ENCODE results near the gene AMH. TPM values are rescaled to one million over a fixed set of nuclear protein-coding genes. Genes with fewer than 3 reads are reported as not detected.
A peak's percentile ranks its signal among the peaks of the same experiment; 100 is the strongest.

The AMH gene
- total and polyA plus RNA-seq, 12 donors: 0.15 to 1.0 (median 0.41) TPM

DNA sequence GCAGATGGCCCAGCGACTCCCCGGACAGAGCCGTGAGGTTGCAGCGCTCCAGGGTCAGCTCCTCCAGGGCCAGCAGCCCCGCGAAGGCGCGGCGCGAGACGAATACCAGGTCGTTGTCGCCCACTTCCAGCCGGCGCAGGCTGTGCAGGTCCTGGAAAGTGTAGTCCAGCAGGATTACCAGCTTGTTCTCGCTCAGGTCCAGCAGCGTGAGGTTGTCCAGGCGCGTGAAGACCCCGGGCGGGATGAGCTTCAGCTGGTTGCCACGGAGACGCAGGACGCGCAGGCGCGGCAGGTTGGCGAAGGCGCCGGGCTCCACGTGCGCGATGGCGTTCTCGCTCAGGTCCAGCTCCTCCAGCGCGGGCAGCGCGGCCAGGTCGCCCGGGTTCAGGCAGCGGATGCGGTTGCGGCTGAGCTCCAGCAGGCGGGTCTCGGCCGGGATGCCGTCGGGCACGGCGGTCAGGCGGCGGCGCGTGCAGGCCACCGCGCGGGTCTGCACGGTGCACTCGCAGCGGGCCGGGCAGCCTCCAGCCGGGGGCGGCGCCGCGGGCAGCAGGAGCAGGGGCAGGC lies 42.1 kb downstream of the AMH start:
- TF ChIP-seq, protein P1, sequence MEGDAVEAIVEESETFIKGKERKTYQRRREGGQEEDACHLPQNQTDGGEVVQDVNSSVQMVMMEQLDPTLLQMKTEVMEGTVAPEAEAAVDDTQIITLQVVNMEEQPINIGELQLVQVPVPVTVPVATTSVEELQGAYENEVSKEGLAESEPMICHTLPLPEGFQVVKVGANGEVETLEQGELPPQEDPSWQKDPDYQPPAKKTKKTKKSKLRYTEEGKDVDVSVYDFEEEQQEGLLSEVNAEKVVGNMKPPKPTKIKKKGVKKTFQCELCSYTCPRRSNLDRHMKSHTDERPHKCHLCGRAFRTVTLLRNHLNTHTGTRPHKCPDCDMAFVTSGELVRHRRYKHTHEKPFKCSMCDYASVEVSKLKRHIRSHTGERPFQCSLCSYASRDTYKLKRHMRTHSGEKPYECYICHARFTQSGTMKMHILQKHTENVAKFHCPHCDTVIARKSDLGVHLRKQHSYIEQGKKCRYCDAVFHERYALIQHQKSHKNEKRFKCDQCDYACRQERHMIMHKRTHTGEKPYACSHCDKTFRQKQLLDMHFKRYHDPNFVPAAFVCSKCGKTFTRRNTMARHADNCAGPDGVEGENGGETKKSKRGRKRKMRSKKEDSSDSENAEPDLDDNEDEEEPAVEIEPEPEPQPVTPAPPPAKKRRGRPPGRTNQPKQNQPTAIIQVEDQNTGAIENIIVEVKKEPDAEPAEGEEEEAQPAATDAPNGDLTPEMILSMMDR (IDR thresholded peaks at IDR 0.05): no peak
- H3K4me3 ChIP-seq: peak overlapping the region in 9 of 10 donors; percentile 10 to 63 (median 42)
- ATAC-seq: no peak
- intact Hi-C loops (cut with DNase I): no loop called here
- WGBS, 2 donors: 5 to 6% methylated on average over 63 to 67 of the region's 67 CpGs
- H3K4me1 ChIP-seq: peaks cover 21 to 62% (median 35%) of the 10 kb centered on the region in 9 donors
- DNase-seq: no peak
- H3K9me3 ChIP-seq: no peaks in the 10 kb centered on the region
- H3K27ac ChIP-seq: peak overlapping the region in 1 of 10 donors; percentile 91
- no peaks in the 10 kb centered on the region for H3K36me3 ChIP-seq
- peaks cover 25 to 78% (median 65%) of the 10 kb centered on the region in 7 donors for H3K27me3 ChIP-seq

DNA sequence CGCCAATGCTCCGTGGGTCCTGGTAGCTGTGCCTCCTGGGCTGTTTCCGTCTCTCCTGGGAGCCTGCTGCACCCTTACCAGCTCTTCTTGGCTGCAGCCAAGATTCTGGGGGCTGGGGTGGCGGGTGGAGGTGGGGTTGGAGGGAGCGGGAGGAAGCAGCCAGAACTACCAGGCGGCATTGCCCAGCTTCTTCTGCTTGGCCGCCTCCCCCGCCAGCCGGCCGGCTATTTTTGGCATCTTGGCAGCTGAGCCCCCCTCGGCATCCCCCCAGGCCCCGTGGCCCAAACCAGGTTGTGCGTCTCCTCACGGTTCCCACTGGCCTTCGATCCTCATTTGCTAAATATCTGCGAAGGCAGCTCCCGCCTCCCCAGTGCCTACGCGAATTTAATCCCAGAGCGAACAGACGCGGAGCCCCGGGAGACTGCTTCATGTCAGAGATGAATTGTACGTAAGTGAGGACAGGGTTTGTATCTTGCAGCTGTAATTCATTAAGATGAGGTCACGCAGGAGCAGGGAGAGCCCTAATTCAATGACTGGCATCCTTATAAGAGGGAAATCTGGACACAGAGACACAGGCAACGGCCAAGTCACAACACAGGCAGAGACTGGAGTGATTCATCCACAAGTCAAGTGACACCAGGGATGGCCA lies 45.7 kb downstream of the AMH start:
- WGBS, 2 donors: 9 to 10% methylated on average over 26 of the region's 26 CpGs
- Histone ChIP-seq H3K9me3 (no peaks in the 10 kb centered on the region), H3K27ac (no peak overlapping the region), H3K27me3 (peaks cover 18 to 51% (median 45%) of the 10 kb centered on the region in 7 donors), H3K4me3 (peak overlapping the region in 6 of 10 donors; percentile 7 to 31 (median 16)), H3K36me3 (no peaks in the 10 kb centered on the region), H3K4me1 (peaks cover 19 to 45% (median 32%) of the 10 kb centered on the region in 9 donors)
- ATAC-seq: peak; percentile 52 to 84 (median 68)
- DNase-seq: no peak
- TF ChIP-seq, protein P1 (IDR thresholded peaks at IDR 0.05): no peak
- intact Hi-C loops (cut with DNase I): no loop called here

DNA sequence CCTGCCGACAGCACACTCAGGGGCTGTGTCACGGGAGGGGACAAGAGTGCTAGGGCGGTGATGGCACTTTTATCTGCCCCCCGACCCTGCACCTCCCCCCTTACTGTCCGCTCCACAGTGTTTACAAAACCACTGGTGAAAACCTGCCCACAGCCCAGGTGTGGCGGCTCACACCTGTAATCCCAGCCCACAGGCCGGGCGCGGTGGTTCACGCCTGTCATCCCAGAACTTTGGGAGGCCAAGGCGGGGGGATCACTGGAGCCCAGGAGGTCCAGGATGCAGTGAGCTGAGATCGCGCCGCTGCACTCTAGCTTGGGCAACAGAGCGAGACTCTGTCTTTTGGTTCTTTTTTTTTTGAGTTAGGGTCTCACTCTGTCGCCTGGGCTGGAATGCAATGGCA lies 47.0 kb downstream of the AMH start:
- intact Hi-C loops (cut with DNase I): no loop called here
- H3K4me1 ChIP-seq: peaks cover 6 to 31% (median 18%) of the 10 kb centered on the region in 9 donors
- DNase-seq (no peak), ATAC-seq (no peak)
- no peaks in the 10 kb centered on the region for H3K36me3 ChIP-seq
- TF ChIP-seq, protein P1 (IDR thresholded peaks at IDR 0.05): no peak
- 87 to 88% methylated on average over 16 of the region's 16 CpGs for WGBS, 2 donors
- no peaks in the 10 kb centered on the region for H3K9me3 ChIP-seq
- no peak overlapping the region for H3K4me3 ChIP-seq
- H3K27me3 ChIP-seq: peaks cover 6 to 48% (median 42%) of the 10 kb centered on the region in 7 donors
- no peak overlapping the region for H3K27ac ChIP-seq

DNA sequence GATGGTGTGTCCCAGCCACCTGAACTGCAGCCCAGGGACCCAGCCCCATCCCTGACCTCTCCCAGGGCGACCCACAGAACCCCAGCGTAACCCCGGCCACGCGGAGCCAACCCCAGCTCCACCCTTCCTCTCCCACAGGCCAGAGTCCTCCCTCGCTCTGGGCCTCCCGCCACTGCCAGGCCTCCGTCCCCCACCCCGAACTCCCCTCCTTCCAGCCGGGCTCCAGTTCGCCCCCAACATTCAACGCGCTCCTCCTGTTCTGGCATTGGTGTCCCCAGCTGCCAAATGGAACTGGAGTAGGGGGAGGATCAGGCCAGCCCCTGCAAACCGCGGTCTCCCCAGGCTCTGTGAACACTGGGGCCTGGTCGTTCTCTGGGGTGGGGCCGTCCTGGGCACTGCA lies 51.4 kb downstream of the AMH start:
- WGBS, 2 donors: 83% methylated on average over 16 to 17 of the region's 17 CpGs
- no peak overlapping the region for H3K4me3 ChIP-seq
- intact Hi-C loops (cut with DNase I): no loop called here
- H3K9me3 ChIP-seq: no peaks in the 10 kb centered on the region
- no peak overlapping the region for H3K27ac ChIP-seq
- H3K4me1 ChIP-seq: peaks cover 5 to 13% (median 9%) of the 10 kb centered on the region in 9 donors
- H3K27me3 ChIP-seq: peaks cover 0 to 43% (median 32%) of the 10 kb centered on the region in 7 donors
- no peak for DNase-seq
- no peak for ATAC-seq
- no peaks in the 10 kb centered on the region for H3K36me3 ChIP-seq
- TF ChIP-seq, protein P1 (IDR thresholded peaks at IDR 0.05): no peak

Small RNAs within 50 kb of the gene (microRNA-seq; reads per million reads assigned to microRNA genes)
- gene MIR1227: 0.51 to 1.8 reads per million in 2 donors
- 0 reads per million in 2 donors for gene MIR4321

Other genes with a start within 250 kb of the AMH start
- 10 to 100 TPM; 45.1 to 70.4 (median 56.6) TPM for gene BTBD2, start 233.6 kb upstream of the AMH start, total RNA-seq
- gene BTBD2, start 233.6 kb upstream of the AMH start, polyA plus RNA-seq: 10 to 100 TPM; 42.8 to 55.2 TPM
- 100 to 1,000 TPM; 107 to 260 (median 144) TPM for gene MKNK2, start 198.1 kb upstream of the AMH start, total RNA-seq
- 100 to 1,000 TPM; 144 to 189 TPM for gene MKNK2, start 198.1 kb upstream of the AMH start, polyA plus RNA-seq
- gene MOB3A, start 153.0 kb upstream of the AMH start, total RNA-seq: 10 to 100 TPM; 10.0 to 30.5 (median 16.2) TPM
- 10 to 100 TPM in 1 of 2 donors, 1 to 10 TPM in 1; 8.9 to 12.8 TPM for gene MOB3A, start 153.0 kb upstream of the AMH start, polyA plus RNA-seq
- gene IZUMO4, start 152.4 kb upstream of the AMH start, total RNA-seq: 1 to 10 TPM; 1.2 to 6.5 (median 2.2) TPM
- gene IZUMO4, start 152.4 kb upstream of the AMH start, polyA plus RNA-seq: 10 to 100 TPM in 1 of 2 donors, 1 to 10 TPM in 1; 8.6 to 13.1 TPM
- gene AP3D1, start 97.8 kb upstream of the AMH start, total RNA-seq: 100 to 1,000 TPM in 1 of 10 donors, 10 to 100 TPM in 9; 68.4 to 168 (median 81.9) TPM
- 10 to 100 TPM; 63.9 to 95.1 TPM for gene AP3D1, start 97.8 kb upstream of the AMH start, polyA plus RNA-seq
- 10 to 100 TPM in 7 of 10 donors, 1 to 10 TPM in 3; 7.0 to 16.0 (median 12.5) TPM for gene DOT1L, start 85.4 kb upstream of the AMH start, total RNA-seq
- gene DOT1L, start 85.4 kb upstream of the AMH start, polyA plus RNA-seq: 10 to 100 TPM in 1 of 2 donors, 1 to 10 TPM in 1; 9.2 to 12.1 TPM
- 10 to 100 TPM; 40.0 to 76.5 (median 45.0) TPM for gene PLEKHJ1, start 13.0 kb upstream of the AMH start, total RNA-seq
- 100 to 1,000 TPM in 1 of 2 donors, 10 to 100 TPM in 1; 83.6 to 103 TPM for gene PLEKHJ1, start 13.0 kb upstream of the AMH start, polyA plus RNA-seq
- gene SF3A2, start 12.5 kb upstream of the AMH start, total RNA-seq: 10 to 100 TPM; 24.6 to 45.2 (median 30.4) TPM
- gene SF3A2, start 12.5 kb upstream of the AMH start, polyA plus RNA-seq: 10 to 100 TPM; 25.8 to 47.3 TPM
- gene JSRP1, start 7.1 kb downstream of the AMH start, total RNA-seq: under 1 TPM in 3 of 10 donors, not detected in 7; 0.31 to 0.72 (median 0.45) TPM
- gene JSRP1, start 7.1 kb downstream of the AMH start, polyA plus RNA-seq: under 1 TPM in 1 of 2 donors, not detected in 1; 0.29 TPM
- 1 to 10 TPM in 1 of 10 donors, under 1 TPM in 9; 0.11 to 1.1 (median 0.22) TPM for gene PEAK3, start 32.9 kb downstream of the AMH start, total RNA-seq
- gene PEAK3, start 32.9 kb downstream of the AMH start, polyA plus RNA-seq: under 1 TPM; 0.13 to 0.22 TPM
- gene LINGO3, start 58.8 kb downstream of the AMH start, total RNA-seq: not detected
- gene LINGO3, start 58.8 kb downstream of the AMH start, polyA plus RNA-seq: not detected
- 10 to 100 TPM; 29.0 to 48.6 (median 35.2) TPM for gene LSM7, start 79.3 kb downstream of the AMH start, total RNA-seq
- 100 to 1,000 TPM; 209 to 277 TPM for gene LSM7, start 79.3 kb downstream of the AMH start, polyA plus RNA-seq
- 10 to 100 TPM; 18.7 to 34.1 (median 21.2) TPM for gene SPPL2B, start 79.4 kb downstream of the AMH start, total RNA-seq
- 10 to 100 TPM; 17.8 to 69.7 TPM for gene SPPL2B, start 79.4 kb downstream of the AMH start, polyA plus RNA-seq
- gene TMPRSS9, start 110.9 kb downstream of the AMH start, total RNA-seq: not detected
- gene TMPRSS9, start 110.9 kb downstream of the AMH start, polyA plus RNA-seq: under 1 TPM in 1 of 2 donors, not detected in 1; 0.01 TPM
- gene TIMM13, start 178.3 kb downstream of the AMH start, total RNA-seq: 10 to 100 TPM; 54.2 to 94.2 (median 64.9) TPM
- gene TIMM13, start 178.3 kb downstream of the AMH start, polyA plus RNA-seq: 100 to 1,000 TPM in 1 of 2 donors, 10 to 100 TPM in 1; 79.6 to 116 TPM
- 10 to 100 TPM in 6 of 10 donors, 1 to 10 TPM in 4; 7.5 to 21.2 (median 10.1) TPM for gene LMNB2, start 207.6 kb downstream of the AMH start, total RNA-seq
- 10 to 100 TPM in 1 of 2 donors, 1 to 10 TPM in 1; 9.1 to 18.8 TPM for gene LMNB2, start 207.6 kb downstream of the AMH start, polyA plus RNA-seq
- gene GADD45B, start 226.8 kb downstream of the AMH start, total RNA-seq: 100 to 1,000 TPM in 2 of 10 donors, 10 to 100 TPM in 8; 19.6 to 297 (median 31.3) TPM
- gene GADD45B, start 226.8 kb downstream of the AMH start, polyA plus RNA-seq: 10 to 100 TPM; 81.4 to 95.2 TPM